Right ventricle myocardium inferior (tissue), 1 donor: ENCODE measurements around the gene GRID2. TPM values are rescaled to one million over a fixed set of nuclear protein-coding genes. Genes with fewer than 3 reads are reported as not detected.
"Not testable (repeated sequence)": the region's sequence is repeated elsewhere in the genome, so short reads cannot be mapped to it uniquely, and the experiment has no call there.

Source experiments
- ATAC-seq: fragments of 200-7000 bp; cut with Tn5 transposase; one replicate; pipeline ENCODE4 v1.9.1; 2020; ENCODE audit warnings: mild to moderate bottlenecking, moderate library complexity
- DNase-seq: peaks from one replicate; pipeline ENCODE4 v3.0.0; 2021; ENCODE audit errors: missing footprints
- intact Hi-C: fragments of 100-400 bp; cut with DNase I; formaldehyde crosslinking; loops from one replicate; pipeline ENCODE4 v1.11.0; 2022
- total RNA-seq: library from RNA; stranded (reverse); fragmentation: NEBNext Ultra II Directional; extraction: Animal tissue kit (Norgen Biotek cat#: 25700); gene quantifications from one replicate; pipeline ENCODE4 v1.2.1, GENCODE V29; 2021
- donor health status: DM: no; HTN: yes; CAD: no; lungs with severe emphysema.

Gene GRID2
- total RNA-seq, 1 donor from 2014 or later, result 0.05 TPM

DNA sequence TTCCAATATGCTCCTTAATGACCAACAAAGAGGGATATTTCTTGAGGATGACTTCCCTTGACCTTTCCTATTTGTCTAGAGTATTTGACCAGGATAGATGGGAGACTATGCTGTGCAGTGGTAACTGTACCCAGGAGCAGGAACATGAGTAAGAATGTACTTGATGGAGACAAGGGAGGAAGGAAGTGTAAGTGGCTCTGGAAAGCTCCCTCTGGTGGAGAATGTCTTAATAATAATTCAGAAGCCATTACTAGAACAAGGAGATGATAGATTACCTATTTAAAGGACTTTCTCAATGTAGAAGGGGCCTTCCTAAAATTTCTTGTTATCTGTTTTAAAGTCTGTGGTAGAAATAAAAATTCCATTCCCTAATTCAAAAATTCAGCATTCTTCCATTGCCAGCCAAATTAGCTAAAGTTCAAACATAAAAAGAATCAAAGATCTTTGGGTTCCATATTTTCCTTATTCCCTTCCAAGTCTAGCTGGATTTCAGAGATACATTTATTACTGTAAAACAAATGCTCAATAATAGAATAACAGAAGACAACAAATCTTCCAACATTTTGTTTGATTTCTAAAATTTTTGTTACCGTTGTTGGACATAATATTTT is 83.8 kb downstream of the GRID2 start:
- DNase-seq (no peak), ATAC-seq (no peak)
- intact Hi-C loops, result loop anchor here (10.0 kb wide), 1 partner anchor 83 kb away; the partner anchor contains the start of gene GRID2

DNA sequence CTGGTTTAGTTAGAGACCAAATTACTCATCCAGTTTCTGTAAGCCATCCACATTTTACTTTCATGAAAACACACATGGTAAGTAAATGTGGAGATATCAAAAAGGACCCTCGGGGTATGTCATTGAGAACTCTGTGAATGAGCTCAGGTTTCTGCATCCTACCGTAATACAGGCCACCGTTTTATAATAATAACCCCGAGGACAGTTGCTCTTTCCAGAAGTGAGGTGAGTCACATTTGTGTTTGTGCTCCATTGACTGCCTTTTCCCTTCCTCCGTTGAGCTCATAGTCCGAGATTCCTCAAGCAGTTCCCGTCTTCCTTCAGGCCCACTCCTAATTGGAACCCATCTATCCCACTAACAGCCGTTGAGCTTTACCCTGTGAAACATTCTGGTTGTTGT is 95.3 kb downstream of the GRID2 start:
- ATAC-seq, result no peak
- intact Hi-C loops, result no loop called here

DNA sequence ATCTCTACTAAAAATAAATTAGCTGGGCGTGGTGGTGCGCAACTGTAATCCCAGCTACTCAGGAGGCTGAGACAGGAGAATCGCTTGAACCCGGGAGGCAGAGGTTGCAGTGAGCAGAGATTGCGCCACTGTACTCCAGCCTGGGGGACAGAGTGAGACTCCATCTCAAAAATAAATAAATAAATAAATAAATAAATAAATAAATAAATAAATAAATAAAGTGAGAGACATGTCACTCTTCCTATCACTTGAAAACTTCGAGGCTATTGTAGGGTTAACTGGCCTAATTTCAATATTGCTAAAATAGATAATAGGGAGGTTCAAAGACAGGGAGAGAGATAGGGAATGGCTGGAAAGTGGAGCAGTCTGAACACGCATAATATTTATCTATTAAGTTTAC is 99.8 kb downstream of the GRID2 start:
- ATAC-seq, intact Hi-C loops, DNase-seq: not testable (repeated sequence)

More for the DNA sequence above, 95.3 kb downstream of the GRID2 start:
- DNase-seq, result no peak

DNA sequence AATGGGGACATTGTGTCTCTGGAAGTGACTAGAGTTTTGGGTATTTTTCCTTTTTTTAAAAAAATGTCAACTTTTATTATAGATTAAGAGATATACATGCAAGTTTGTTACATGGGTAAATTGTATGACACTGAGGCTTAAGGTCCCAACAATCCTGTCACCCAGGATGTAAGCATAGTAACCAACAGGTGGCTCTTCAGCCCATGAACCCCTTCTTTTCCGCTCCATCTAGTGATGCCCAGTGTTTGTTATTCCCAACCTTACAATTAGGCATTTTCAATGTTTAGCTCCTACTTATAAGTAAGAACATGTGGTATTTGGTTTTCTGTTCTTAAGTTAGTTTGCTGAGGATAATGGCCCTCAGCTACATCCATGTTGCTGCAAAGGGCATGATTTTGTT is 102.7 kb downstream of the GRID2 start:
- intact Hi-C loops, result no loop called here
- ATAC-seq, result no peak

DNA sequence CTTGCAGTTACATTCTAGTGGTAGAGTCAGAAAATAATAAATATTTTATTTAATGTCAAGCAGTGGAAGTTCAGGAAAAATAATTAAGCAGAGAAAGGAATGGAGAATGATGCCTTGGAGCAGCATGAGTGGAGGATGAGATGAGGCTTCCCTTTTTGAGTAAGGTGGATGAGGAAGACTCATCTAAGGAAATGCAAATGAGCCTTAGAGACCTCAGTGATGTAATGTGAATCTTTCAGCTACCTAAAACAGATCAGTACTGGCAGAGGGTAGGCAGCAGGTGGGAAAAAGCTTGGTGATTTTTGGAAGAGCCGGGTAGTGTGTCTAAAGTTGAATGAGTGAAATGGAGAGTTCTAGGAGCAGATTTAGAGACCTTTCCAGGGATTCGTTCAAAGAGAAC is 118.2 kb downstream of the GRID2 start:
- DNase-seq (no peak), ATAC-seq (no peak)
- intact Hi-C loops, result no loop called here

More for the DNA sequence above, 102.7 kb downstream of the GRID2 start:
- no peak for DNase-seq

DNA sequence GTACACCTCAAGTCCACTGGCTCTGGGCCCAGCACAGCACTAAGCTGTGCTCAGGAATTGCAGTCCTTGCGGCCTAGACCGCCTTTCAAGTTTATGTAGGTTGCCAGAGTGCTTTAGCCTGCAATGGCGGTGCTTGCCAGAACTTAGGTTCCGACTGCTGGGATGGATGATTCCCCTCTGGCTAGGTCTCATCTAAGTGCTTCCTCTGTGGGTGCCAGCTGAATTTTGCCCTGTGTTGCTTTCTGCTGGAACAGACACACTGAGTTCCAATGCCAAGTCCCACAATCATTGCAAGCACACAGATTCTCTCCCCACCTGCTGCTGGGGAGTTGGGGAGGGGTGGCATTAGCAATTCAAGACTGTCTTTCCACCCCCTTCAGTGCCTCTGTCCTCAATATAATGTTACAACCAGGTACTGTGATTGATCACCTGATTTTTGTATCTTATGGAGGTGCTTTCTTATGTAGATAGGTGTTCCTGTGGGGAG is 129.5 kb downstream of the GRID2 start:
- DNase-seq (no peak), ATAC-seq (no peak)
- intact Hi-C loops, result no loop called here

DNA sequence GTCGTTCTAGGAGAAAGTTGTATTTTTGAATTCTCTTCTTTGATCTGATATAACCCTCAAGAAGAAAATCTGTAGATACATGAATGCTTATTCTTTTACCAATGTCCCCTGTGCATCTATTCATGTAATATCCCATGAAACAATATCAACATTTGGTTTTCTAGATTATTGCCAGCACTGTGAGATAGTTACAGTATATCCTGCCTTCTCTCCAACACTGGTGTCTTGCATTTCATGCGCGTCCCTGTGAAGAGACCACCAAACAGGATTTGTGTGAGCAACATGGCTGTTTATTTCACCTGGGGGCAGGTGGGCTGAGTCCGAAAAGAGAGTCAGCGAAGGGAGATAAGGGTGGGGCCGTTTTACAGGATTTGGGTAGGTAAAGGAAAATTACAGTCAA is 135.0 kb downstream of the GRID2 start:
- ATAC-seq, DNase-seq, intact Hi-C loops: not testable (repeated sequence)

DNA sequence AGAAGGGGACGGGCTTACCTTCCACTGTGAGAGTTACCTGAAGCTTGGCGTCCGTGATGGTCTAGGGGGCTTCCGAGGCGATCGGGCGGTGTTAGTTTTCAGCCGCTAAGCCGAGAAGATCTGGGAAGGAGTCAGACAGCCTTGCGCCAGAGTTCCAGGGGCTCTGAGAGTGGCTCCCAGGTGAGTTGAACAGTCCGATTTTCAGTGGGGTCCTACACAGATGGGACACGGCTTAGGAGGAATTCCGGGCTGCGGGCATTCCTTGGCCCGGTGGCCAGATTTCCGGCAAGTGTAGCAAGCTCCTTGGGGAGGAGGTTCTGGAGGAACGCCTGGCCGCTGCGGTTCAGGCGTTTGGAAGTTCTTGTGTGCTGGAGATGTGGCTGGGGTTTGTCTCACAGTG is 138.4 kb downstream of the GRID2 start:
- intact Hi-C loops, ATAC-seq, DNase-seq: not testable (repeated sequence)

DNA sequence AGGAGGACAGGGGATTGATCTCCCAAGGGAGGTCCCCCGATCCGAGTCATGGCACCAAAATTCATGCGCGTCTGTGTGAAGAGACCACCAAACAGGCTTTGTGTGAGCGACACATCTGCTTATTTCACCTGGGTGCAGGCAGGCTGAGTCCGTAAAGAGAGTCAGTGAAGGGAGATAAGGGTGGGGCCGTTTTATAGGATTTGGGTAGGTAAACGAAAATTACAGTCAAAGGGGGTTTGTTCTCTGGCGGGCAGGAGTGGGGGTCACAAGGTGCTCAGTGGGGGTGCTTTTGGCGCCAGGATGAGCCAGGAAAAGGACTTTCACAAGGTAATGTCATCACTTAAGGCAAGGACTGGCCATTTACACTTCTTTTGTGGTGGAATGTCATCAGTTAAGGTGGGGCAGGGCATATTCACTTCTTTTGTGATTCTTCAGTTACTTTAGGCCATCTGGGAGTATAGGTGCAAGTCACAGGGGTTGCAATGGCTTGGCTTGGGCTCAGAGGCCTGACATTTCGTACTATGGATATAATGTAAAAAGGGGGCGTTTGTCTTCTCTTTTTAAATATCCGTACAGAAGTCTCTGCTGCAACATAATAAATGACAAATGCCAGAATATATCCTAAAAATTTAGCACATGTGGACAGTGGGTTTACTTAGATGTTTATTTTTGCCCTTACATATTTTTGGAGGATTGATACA is 140.5 kb downstream of the GRID2 start:
- DNase-seq, ATAC-seq, intact Hi-C loops: not testable (repeated sequence)

DNA sequence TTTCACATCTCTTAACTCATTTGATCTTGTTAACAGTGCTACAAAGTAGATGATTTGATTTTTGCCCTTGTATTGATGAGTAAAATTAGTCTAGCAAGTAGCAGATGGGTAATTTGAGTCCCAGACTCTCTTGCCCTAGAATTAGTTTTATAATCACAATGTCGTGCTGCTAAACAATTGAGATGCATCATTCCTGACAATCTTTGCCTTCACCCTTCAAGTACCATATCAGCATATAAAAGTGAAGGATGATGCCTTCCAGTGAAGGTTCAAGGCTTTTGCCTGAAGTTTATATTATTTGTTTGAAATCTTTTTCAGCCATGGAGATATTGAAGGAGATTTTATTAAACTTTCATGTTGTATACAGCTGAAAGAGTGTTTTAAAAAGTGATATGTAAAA is 141.4 kb downstream of the GRID2 start:
- ATAC-seq, result no peak
- intact Hi-C loops, result no loop called here
- DNase-seq, result no peak

DNA sequence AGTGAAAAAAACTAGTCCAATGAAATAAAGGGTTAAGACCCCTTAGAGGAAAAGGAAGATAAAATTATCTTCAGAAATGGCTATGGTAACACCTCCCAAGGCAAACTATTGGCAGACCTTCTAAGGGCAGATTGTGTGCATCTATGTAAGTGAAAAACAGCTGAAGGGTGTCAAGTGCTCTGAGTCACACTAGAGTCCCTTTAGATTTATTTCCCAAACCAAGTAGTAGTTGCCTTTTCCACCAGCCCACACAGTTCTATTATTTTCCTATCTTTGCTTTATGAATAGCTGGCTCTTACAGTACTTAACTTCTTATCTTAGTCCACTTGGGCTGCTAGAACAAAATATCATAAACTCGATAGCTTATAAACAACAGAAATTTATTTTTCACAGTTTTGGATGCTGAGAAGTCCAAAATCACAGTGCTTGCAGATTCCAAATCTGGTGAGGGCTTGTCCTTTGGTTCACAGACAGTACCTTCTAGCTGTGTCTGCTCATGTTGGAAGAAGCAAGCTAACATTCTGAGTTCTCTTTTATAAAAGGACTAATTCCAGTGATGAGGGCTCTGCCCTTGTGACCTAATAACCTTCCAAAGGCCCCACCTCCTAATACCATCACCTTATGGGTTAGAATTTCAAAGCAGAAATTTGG is 143.6 kb downstream of the GRID2 start:
- DNase-seq (no peak), ATAC-seq (peak; percentile 80)
- intact Hi-C loops, result no loop called here

DNA sequence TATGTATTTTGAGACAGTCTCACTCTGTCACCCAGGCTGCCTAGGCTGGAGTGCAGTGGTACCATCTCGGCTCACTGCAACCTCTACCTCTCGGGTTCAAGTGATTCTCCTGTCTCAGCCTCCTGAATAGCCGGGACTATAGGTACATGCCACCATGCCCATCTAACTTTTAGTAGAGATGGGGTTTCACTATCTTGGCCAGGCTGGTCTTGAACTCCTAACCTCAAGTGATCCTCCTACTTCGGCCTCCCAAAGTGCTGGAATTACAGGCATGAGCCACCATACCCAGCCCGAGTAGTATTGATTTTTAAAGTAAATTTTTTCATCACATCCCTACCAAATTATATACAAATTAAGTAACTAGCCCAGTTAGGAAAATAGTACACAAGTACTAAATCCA is 144.4 kb downstream of the GRID2 start:
- intact Hi-C loops, DNase-seq, ATAC-seq: not testable (repeated sequence)

DNA sequence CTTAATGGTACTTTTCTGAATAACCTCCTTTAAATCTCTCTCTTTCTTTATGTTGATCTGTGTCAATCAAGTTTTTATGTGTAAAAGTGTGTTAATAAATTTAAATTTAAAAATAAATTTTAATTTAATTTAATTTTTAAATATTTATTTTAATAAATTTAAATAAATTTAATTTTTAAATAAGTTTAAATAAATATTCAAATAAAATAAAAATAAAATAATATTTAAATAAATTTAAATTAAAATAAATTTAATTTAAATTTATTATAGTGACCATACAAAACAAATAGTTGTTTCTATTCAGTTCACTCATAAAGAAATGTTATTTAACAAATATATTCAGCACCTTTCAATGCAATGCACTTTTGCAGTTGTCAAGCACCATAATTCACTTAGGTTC is 146.9 kb downstream of the GRID2 start:
- intact Hi-C loops, result no loop called here
- no peak for ATAC-seq

DNA sequence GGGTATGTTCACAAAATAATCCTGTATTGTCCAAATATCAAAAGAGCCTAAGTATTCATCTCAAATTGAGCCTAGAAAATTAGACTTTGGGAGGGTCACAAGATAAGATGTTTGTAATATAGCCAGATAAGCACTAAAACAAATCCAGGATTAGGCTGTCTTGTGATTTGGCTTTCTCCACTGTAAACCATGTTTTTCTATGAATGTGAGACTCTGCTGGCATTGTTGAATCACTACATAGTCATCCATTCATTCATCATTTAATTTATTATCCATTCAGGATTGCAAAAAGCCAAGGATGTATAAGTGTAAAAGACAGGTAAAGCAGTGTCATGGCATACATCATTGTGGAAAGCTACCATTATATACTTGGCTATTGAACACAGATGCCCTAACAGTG is 148.0 kb downstream of the GRID2 start:
- intact Hi-C loops, result no loop called here
- no peak for DNase-seq
- no peak for ATAC-seq

More for the DNA sequence above, 146.9 kb downstream of the GRID2 start:
- DNase-seq, result no peak

DNA sequence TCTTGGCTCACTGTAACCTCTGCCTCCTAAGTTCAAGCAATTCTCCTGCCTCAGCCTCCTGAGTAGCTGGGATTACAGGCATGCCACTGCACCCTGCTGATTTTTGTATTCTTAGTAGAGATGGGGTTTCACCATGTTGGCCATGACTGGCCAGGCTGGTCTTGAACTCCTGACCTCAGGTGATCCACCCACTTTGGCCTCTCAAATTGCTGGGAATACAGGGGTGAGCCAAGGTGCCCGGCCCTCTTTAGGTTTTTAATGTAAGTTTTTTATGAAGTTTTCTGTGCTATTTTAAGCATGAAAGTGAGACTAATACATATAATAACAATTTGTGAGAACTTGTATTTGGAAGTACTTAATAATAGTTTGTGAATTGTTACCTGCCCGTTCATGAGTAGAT is 148.6 kb downstream of the GRID2 start:
- ATAC-seq, DNase-seq, intact Hi-C loops: not testable (repeated sequence)

DNA sequence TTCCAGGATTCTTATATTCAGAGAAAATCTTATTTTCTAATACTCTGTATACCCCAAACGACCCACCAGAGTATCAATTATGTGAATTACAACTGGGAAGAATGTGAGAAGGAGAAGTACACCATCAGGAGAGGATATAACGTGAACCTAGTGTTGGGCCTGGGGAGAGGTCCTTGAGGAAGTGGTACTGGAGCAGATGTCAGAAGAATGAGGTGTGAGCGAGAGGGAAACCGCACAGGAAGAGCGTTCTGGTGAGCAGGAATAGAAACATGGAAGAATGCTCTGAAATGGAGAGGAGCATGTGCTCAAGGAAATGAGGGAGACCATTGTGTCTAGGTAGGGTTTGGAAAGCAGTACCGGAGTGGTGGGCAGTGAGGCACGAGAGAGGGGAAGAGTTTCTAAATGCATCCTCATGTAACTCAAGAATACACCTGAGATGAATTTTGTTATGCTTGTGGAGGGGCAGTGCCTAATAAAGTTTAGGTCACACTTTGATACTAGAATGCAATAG is 151.6 kb downstream of the GRID2 start:
- DNase-seq, result no peak
- intact Hi-C loops, result no loop called here
- no peak for ATAC-seq

DNA sequence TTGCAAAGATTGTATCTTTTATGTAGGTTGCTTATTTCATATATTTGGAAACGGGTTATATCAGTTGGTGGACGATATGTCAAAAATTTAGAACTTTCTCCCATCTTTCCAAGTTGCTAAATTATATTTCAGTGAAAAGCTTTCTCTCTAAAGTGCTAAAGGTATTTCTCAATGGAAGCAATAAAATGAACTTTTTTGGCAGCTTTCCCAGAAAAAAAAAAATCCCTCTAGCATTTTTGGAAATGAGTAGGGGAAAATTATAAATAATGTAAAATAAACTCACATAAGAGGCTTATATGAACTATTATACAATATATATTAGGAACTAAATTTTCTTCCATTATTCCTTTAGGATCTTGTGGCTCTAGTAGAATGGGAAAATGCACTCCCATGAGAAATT is 152.2 kb downstream of the GRID2 start:
- DNase-seq, result no peak
- ATAC-seq, result no peak
- intact Hi-C loops, result no loop called here

DNA sequence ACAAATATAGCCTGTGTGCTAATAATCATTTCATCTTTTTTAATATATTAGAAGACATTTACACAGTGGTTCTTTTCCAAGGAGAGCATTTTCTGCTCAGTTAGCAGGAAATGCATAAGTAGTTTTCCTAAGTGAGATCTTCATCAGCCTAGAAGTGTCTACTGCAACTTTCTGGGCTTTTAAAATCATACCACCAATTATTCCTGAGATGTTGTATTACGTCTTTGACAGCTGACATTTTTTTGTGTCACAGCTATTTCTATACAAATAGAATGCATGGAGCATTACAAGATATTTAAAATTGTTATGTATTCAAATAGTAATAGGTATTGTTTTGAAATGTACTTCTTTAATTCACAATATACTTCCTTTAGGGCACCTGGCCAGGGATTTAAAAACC is 158.0 kb downstream of the GRID2 start:
- ATAC-seq (no peak), DNase-seq (no peak)
- intact Hi-C loops, result no loop called here

DNA sequence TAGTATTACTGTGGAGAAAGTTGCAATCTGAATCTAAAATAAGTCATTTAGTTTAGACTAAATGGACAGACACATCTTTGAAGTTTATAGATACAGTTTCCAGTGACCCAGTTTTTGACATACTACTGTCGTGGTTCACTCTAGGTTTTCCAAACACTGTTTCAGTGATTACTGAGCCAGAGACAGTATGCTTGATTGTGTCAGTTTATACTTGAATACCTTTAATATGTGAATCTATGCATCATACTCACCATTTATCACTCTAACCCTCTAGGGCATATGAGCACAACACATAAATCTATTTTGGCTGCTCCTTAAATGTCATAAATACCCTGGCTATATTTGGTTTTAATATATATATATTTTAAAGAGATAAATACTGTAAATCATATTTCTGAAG is 173.5 kb downstream of the GRID2 start:
- intact Hi-C loops, result no loop called here
- DNase-seq (no peak), ATAC-seq (no peak)

DNA sequence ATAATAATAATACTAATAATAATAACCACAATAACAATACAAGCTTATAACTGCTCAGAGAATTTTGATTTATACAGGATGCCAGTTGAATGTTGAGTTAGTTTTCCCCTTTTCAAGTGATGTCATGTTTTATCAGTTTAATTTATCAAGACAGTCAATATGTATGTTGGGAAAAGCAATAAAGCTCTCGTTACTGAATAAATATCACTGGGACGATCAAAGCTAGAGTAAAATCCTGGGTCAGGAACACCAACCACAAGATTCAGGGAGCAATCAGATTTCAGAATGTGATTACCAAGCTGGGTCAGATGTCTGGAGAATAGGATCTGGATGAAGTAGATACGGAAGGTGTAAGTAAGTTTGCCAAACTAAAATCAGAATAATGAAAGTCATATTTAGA is 179.6 kb downstream of the GRID2 start:
- DNase-seq, result no peak
- intact Hi-C loops, result no loop called here
- ATAC-seq, result no peak
